ENCODE data around the gene KLHL40.

Gene KLHL40

DNA sequence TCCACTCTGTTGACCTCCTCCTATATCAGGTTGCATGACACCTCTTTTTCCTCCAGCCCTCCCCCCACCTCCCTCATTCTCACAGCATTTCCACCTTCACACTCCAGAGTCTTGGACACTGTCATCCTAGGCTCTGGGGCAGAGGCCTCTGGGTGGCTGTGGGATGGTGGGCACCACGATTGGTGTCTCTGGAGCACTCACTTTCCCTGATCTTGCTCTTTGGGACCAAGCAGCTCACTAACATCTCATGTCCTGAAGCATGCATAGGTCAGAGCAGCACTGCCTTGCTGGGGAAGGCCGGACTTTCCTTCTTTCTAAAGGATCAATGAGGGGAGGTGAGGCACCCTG lies 16.9 kb upstream of the KLHL40 start:
- DNase-seq (ENCODE audit: low read depth in 2 of 2), result no peak

GRCh38 chr3:42668793-42669217 lies 16.5 kb upstream of the KLHL40 start:
- no peak for DNase-seq (ENCODE audit: low read depth in 2 of 2)

DNA sequence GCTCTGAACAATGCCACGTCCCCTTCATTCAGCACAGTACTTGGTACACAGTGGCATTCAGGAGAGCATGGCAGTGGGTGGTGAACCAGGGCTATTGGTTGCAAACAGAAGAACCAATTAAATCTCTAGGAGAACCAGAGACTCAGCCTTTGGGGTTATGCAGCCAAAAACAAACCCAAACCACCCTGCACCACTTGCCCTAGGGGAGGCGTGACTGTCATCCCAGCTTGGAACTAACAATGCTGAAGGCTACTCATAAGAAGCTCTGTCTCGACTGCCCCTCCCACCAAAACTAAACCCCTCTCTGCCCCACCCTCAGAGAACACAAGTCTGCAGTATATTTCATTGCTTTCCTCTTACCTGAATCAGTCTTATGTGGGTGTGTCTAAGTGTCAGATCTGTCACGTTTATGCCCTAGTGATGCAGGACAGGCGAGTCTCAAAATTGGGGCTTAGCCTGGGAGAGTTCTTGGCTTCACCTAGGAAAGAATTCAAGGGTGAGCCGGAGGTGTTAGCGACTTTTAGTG lies 15.2 kb upstream of the KLHL40 start:
- DNase-seq (ENCODE audit: low read depth in 2 of 2), result no peak

DNA sequence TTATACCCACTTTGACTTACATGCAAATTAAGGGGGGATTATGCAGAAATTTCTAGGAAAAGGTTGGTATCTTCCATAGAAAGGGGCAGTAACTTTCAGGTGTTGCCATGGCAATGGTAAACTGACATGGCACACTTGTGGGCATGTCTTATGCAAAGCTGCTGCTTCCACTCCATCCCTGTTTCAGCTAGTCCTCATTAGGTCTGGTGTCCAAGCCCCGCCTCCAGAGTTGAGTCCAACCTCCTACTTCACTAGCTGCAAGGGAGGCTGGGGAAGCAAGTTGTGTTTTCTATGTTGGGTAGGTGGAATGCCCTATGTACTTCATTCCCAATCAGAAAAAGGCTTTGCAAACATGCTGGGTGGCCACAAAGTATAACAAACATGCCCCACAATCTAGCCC lies 14.7 kb upstream of the KLHL40 start:
- no peak for DNase-seq (ENCODE audit: low read depth in 2 of 2)

DNA sequence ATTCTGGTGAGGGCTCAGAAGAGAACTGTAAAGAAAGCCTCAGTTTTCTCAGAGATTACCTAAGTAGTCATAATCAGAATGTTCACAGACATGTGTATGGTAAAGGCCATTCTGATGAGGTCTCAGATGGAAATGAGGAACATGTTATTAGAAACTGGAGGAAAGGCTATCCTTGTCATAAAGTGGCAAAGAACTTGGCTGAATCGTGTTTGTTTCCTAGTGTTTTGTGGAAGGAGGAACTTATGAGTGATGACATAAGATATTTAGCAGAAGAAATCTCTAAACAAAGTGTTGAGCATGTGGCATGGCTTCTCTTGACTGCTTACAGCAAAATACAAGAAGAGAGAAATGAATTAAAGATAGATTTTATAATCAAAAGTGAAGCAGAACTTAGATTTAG lies 12.8 kb upstream of the KLHL40 start:
- no peak for DNase-seq (ENCODE audit: low read depth in 2 of 2)

DNA sequence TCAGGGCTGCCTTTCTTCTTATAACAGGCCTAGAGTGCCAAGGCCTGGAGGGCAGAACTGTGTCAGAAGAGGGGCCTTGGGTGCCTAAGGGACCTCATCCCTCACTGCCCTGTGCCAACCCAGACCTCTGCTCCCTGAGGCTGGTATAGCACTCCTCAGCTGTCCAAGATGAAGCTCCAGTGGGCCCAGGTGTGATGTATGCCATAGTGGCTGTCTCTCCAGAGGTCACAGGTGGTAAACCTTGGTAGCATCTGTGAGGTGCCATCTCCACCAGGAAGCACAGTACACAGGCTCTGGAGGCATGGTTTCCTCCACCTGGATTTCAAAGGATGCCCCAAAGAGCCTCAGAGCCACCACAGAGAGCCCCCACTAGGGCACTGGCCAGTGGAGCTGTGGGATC lies 12.3 kb upstream of the KLHL40 start:
- no peak for DNase-seq (ENCODE audit: low read depth in 2 of 2)

- DNase-seq (ENCODE audit: low read depth in 2 of 2), result no peak
Observed at GRCh38 chr3:42674146-42674545, 11.2 kb upstream of the KLHL40 start.

DNA sequence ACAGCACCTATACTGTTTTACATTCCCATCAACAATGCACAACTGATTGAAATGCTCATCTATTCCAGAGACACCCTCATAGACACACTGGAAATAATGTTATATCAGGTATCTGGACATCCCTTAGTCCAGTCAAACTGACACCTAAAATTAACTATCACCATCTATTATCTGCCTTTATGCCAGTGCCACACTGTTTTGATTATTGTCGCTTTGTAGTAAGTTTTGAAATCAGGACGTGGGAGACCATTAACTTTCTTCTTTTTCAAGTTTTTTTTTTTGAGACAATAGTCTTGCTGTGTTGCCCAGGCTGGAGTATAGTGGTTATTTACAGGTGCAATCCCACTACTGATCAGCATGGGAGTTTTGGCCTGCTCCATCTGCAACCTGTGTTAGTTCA lies 9.4 kb upstream of the KLHL40 start:
- DNase-seq (ENCODE audit: low read depth in 2 of 2), result no peak

DNA sequence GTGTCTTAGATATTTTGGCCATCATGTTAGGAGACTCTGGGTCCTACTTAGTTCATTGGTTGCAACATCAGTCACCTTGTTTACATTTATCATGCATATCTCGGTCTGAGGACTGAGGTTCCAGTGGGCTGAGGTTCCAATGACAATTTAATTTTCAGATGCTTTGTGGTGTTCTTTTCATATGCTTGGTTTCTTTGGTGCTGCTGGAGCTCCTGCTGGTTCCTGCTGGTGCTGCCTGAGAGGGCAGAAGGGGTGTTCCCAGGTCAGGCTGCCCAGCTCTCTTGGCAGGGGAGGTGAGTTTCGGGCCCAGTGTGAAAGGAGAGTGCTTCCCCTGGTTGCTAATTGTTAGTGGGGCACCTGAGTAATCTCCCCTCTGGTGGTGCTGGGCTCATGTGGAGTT lies 6.9 kb upstream of the KLHL40 start:
- no peak for DNase-seq (ENCODE audit: low read depth in 2 of 2)

- no peak for DNase-seq (ENCODE audit: low read depth in 2 of 2)
Observed at GRCh38 chr3:42680271-42680670, 5.1 kb upstream of the KLHL40 start.

DNA sequence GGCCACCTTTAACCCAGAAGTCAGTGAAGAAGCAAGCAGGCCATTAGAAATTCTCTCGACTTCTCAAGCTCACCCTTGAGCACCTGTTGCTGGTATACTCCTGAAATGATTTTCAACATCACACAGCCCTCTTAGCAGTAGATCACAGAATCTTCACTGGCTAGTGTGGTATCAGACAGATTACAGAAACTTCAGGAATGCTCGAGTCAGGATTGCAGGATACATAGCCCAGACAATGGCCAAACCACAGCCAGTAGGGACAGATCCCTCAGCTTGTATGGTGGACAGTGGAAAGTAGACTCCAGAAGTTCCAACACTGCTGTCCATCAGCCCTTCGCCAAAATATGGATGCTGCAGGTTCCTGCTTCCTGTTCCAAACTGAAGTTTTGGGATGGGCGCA lies 4.5 kb upstream of the KLHL40 start:
- DNase-seq (ENCODE audit: low read depth in 2 of 2), result no peak

DNA sequence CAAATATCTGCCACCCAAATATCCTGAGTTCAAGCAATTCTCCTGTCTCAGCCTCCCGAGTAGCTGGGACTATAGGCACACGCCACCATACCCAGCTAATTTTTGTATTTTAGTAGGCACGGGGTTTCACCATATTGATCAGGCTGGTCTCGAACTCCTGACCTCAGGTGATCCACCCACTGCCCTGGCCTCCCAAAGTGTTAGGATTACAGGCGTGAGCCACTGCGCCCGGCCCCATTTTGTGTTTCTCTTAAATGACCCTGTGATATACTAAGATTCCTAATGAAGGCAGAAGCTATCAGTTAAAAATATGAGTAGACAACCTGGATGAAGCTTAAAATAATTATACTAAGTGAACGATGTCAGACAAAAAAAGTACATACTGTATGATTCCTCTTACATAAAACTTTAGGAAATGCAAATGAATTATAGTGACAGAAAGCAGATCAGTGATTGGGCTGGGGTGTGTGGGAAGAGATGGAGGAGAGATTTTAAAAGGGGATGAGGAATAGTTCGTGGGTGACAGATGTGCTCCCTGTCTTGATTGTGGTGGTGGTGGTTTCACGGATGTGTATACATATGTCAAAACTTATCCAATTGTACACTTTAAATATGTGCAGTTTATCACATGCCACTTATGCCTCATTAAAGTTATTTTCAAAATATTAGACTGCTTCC lies 3.8 kb upstream of the KLHL40 start:
- DNase-seq (ENCODE audit: low read depth in 2 of 2), result no peak

- DNase-seq (ENCODE audit: low read depth in 2 of 2), result no peak
Observed at GRCh38 chr3:42682301-42683070, 2.9 kb upstream of the KLHL40 start.

GRCh38 chr3:42683875-42684598 lies 1.3 kb upstream of the KLHL40 start:
- DNase-seq (ENCODE audit: low read depth in 2 of 2), result peak; percentile 20 to 54

DNA sequence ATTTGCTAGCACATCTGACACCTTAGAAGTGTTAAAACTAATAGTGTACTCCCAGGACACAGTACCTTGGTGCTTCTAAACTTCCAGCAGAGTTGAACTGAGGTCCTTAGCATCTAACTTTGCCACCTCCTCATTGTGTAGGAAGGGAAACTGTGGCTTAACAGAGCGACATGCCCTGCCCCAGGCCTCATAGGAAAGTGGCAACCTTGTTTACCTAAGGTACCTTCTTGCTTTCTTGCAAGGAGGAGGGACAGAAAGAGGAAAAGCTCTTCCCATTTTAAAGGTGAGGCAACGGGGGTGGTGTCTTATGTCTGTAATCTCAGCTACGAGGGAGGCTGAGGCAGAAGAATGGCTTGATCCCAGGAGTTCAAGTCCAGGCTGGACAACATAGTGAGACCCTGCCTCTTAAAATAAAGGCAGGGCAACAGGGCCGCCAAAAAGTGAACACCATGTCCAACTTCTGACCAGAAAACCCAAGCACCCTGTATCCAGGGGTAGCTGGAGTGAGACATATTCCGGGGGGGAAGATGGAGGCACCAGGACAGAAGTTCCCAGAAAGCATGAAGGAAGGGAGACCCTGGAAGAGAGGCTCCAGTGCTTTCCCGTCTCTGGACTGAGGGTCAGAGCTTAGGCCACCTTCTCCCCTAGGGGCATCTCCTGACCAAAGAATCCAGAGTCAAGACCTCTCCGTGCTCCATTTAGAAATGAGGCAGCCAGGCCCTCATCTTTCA lies 540 bp upstream of the KLHL40 start:
- DNase-seq (ENCODE audit: low read depth in 2 of 2), result no peak

DNA sequence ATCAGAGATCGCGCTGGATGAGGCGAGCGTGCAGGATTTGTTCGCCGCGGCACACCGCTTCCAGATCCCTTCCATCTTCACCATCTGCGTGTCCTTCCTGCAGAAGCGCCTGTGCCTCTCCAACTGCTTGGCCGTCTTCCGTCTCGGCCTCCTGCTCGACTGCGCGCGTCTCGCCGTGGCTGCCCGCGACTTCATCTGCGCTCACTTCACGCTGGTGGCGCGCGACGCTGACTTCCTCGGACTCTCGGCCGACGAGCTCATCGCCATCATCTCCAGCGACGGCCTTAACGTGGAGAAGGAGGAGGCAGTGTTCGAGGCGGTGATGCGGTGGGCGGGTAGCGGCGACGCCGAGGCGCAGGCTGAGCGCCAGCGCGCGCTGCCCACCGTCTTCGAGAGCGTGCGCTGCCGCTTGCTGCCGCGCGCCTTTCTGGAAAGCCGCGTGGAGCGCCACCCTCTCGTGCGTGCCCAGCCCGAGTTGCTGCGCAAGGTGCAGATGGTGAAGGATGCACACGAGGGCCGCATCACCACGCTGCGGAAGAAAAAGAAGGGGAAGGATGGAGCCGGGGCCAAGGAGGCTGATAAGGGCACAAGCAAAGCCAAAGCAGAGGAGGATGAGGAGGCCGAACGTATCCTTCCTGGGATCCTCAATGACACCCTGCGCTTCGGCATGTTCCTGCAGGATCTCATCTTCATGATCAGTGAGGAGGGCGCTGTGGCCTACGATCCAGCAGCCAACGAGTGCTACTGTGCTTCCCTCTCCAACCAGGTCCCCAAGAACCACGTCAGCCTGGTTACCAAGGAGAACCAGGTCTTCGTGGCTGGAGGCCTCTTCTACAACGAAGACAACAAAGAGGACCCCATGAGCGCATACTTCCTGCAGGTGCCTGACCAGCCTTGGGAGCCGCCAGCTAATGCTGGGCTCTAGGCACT lies 819 bp downstream of the KLHL40 start:
- DNase-seq (ENCODE audit: low read depth in 2 of 2), result no peak

DNA sequence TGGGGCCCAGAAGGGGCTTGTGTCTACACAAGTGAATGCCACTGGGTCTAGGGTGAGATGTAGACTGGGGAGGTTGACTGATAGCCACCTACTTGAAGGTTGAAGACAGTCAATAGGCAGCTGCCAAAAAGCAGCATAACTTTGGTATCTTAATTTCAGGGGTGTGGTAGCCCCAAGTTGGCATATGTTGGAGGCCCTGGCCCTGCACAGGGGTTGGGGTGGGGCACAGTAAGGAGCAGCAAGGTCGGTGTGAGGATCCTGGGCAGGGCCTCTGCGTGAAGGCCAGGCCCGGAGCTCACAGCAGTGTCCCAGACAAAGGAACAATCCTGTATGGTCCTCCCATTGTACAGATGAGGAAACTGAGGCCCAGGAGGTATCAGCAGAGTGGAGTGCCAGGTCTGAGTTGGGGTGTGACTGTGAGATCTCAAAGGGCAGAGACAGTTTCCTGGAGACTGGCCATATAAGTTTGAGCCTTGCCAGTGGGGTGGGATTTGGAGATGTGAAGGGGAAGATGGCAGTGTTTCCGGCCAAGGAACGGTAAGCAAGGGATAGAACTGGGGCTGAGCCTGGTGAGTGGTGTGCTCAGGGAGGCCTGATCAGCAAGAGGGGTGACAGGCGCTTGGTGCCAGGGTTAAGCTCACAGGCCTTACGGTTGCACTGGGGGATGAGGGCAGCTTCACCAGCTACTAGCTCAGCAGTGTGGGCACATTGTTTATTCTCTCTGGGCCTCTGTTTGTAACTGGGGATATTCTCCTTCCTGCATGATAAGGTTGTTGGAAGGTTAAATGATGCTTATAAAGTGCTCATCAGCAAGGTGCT lies 1.7 kb downstream of the KLHL40 start:
- DNase-seq (ENCODE audit: low read depth in 2 of 2), result no peak

DNA sequence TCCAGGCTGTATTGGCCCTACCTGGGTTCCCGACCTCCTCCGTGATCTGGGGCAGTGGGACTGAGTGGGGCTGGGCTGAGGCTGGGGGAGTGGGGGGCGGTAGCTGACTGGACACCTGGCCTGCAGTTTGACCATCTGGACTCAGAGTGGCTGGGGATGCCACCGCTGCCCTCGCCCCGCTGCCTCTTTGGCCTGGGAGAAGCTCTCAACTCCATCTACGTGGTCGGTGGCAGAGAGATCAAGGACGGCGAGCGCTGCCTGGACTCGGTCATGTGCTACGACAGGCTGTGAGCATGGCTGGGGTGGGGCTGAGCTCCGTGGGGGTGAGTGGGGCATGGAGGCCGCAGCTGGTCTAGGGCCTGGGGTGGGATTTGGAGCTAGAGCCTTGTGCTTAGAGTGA lies 2.7 kb downstream of the KLHL40 start:
- no peak for DNase-seq (ENCODE audit: low read depth in 2 of 2)

GRCh38 chr3:42688487-42689420 lies 3.4 kb downstream of the KLHL40 start:
- DNase-seq (ENCODE audit: low read depth in 2 of 2), result no peak

All from stimulated activated CD8-positive, alpha-beta memory T cell treated with anti-CD3 and anti-CD28 coated beads, Interleukin-2, amount 100 ng/mL, for 48 hours (primary cell).